Peyer's patch (tissue), 4 donors: ENCODE measurements around the gene MRAS.

Experiments
- POLR2A ChIP-seq, 2 donors: fragments of 450-650 bp; IDR thresholded peaks; one replicate each; pipeline ENCODE4 v1.5.1; 2017; ENCODE audit warnings: antibody characterized with exemption in 2 of 2, mild to moderate bottlenecking in 2 of 2, moderate library complexity in 2 of 2
- TF ChIP-seq, protein P1 (sequence below), 6 experiments: fragments of 450-650 bp in 4 of 6; fragments of 200-600 bp in 2 of 6; sonication (generic) in 1 of 6; IDR thresholded peaks; one replicate each; pipeline ENCODE4 v1.5.1; 2017 to 2019; ENCODE audit warnings: antibody characterized with exemption in 6 of 6, mild to moderate bottlenecking in 3 of 6, moderate library complexity in 1 of 6

GRCh38 chr3:138348754-138349739, 668 bp downstream of the MRAS start:
- TF ChIP-seq POLR2A (IDR thresholded peaks at IDR 0.05), result no peak
- TF ChIP-seq, protein P1, sequence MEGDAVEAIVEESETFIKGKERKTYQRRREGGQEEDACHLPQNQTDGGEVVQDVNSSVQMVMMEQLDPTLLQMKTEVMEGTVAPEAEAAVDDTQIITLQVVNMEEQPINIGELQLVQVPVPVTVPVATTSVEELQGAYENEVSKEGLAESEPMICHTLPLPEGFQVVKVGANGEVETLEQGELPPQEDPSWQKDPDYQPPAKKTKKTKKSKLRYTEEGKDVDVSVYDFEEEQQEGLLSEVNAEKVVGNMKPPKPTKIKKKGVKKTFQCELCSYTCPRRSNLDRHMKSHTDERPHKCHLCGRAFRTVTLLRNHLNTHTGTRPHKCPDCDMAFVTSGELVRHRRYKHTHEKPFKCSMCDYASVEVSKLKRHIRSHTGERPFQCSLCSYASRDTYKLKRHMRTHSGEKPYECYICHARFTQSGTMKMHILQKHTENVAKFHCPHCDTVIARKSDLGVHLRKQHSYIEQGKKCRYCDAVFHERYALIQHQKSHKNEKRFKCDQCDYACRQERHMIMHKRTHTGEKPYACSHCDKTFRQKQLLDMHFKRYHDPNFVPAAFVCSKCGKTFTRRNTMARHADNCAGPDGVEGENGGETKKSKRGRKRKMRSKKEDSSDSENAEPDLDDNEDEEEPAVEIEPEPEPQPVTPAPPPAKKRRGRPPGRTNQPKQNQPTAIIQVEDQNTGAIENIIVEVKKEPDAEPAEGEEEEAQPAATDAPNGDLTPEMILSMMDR (IDR thresholded peaks at IDR 0.05), result no peak
